NCI-H187 treated with DMSO at 0.1 percent for 48 hours (cell line): Measurements from ENCODE around the gene UBASH3B.

Experiments used
- DNase-seq: peaks from one replicate; lab custom pipeline; 2025; lab: John Stamatoyannopoulos, UW

The UBASH3B gene

GRCh38 chr11:122649116-122649515 is 6.4 kb upstream of the UBASH3B start:
- DNase-seq, result no peak

GRCh38 chr11:122650619-122651018 is 4.9 kb upstream of the UBASH3B start:
- DNase-seq, result no peak

GRCh38 chr11:122652495-122652894 is 3.0 kb upstream of the UBASH3B start:
- DNase-seq, result no peak

- DNase-seq, result no peak
These were observed 1.5 kb upstream of the UBASH3B start for GRCh38 chr11:122653916-122654585.

GRCh38 chr11:122656073-122656630 is 630 bp downstream of the UBASH3B start:
- no peak for DNase-seq

- no peak for DNase-seq
These were observed 1.1 kb downstream of the UBASH3B start for GRCh38 chr11:122656631-122657101.

- DNase-seq, result no peak
These were observed 4.4 kb downstream of the UBASH3B start for GRCh38 chr11:122659676-122660554.

- peak; percentile 91 for DNase-seq
These were observed 5.8 kb downstream of the UBASH3B start for GRCh38 chr11:122661182-122661945.

- no peak for DNase-seq
These were observed 7.7 kb downstream of the UBASH3B start for GRCh38 chr11:122663056-122663740.

GRCh38 chr11:122663764-122664163 is 8.2 kb downstream of the UBASH3B start:
- peak; percentile 39 for DNase-seq

GRCh38 chr11:122664188-122664587 is 8.7 kb downstream of the UBASH3B start:
- DNase-seq, result no peak

GRCh38 chr11:122665861-122666260 is 10.3 kb downstream of the UBASH3B start:
- no peak for DNase-seq

GRCh38 chr11:122666743-122667142 is 11.2 kb downstream of the UBASH3B start:
- DNase-seq, result no peak

GRCh38 chr11:122668562-122669090 is 13.1 kb downstream of the UBASH3B start:
- peak; percentile 78 for DNase-seq

- no peak for DNase-seq
These were observed 14.6 kb downstream of the UBASH3B start for GRCh38 chr11:122670131-122670530.

- no peak for DNase-seq
These were observed 15.9 kb downstream of the UBASH3B start for GRCh38 chr11:122671400-122671891.

- no peak for DNase-seq
These were observed 17.4 kb downstream of the UBASH3B start for GRCh38 chr11:122672892-122673291.

GRCh38 chr11:122673701-122674100 is 18.2 kb downstream of the UBASH3B start:
- DNase-seq, result no peak

GRCh38 chr11:122676638-122677037 is 21.1 kb downstream of the UBASH3B start:
- no peak for DNase-seq

- no peak for DNase-seq
These were observed 21.7 kb downstream of the UBASH3B start for GRCh38 chr11:122677256-122677655.

- no peak for DNase-seq
These were observed 22.9 kb downstream of the UBASH3B start for GRCh38 chr11:122678406-122678805.
